Subcutaneous adipose tissue (tissue), 4 donors: ENCODE results near the gene DOK3. TPM values are rescaled to one million over a fixed set of nuclear protein-coding genes. Genes with fewer than 3 reads are reported as not detected.

Experiments used
- total RNA-seq, 4 donors: library from RNA; depleted of rRNA; stranded (reverse); fragments of >200 nt; gene quantifications; one replicate each; pipeline ENCODE4 v1.1.0, GENCODE V29; 2016
- TF ChIP-seq, protein P1 (sequence below): fragments of 450-650 bp; IDR thresholded peaks from one replicate; pipeline ENCODE4 v1.5.1; 2016; ENCODE audit warnings: low read depth, mild to moderate bottlenecking, control low read depth, antibody characterized with exemption, moderate library complexity

The DOK3 gene
- total RNA-seq, 4 donors from 2014 or later, result 8.5 to 20.6 (median 11.0) TPM

DNA sequence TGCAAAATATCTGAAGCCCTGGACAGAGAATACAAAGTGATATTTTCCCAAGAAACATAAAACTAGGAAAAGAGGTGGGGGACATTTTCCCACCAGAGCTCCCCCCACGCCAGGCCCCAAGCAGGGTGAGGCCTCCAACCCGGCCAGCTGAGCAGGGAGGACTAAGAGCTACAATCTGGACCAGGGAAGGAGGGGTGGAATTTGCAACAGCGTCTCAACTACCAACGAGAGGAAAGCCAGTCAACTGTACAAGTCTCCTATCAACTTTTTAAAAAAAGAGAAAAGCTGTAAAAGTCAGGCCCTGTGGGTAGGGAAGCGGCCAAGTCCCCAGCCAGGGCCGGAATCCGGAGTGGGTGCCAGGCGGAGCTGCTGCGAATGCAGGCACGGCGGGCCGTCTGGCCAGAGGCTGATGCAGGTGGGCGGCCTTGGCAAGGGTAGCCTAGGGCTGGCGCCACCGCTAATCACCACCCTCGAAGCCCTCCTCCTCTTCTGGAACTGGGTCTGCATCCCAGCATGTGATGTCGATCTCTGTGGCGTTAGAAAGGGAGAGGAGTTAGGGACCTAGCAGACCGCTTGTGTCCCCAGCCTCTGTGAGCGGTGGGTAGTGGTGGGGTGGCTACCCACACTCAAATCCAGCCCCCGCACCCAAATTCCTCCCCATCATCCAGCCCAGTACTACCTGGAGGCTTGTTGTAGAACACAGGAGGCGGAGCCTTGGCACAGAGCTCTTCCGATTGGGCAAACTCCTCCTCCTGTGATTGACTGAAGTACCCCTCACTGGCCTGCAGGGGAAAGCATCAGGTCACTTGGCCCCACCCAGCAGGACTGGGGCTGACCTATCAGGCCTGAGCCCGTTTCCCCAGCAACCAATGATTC lies 52.4 kb downstream of the DOK3 start:
- TF ChIP-seq, protein P1, sequence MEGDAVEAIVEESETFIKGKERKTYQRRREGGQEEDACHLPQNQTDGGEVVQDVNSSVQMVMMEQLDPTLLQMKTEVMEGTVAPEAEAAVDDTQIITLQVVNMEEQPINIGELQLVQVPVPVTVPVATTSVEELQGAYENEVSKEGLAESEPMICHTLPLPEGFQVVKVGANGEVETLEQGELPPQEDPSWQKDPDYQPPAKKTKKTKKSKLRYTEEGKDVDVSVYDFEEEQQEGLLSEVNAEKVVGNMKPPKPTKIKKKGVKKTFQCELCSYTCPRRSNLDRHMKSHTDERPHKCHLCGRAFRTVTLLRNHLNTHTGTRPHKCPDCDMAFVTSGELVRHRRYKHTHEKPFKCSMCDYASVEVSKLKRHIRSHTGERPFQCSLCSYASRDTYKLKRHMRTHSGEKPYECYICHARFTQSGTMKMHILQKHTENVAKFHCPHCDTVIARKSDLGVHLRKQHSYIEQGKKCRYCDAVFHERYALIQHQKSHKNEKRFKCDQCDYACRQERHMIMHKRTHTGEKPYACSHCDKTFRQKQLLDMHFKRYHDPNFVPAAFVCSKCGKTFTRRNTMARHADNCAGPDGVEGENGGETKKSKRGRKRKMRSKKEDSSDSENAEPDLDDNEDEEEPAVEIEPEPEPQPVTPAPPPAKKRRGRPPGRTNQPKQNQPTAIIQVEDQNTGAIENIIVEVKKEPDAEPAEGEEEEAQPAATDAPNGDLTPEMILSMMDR, result no peak

DNA sequence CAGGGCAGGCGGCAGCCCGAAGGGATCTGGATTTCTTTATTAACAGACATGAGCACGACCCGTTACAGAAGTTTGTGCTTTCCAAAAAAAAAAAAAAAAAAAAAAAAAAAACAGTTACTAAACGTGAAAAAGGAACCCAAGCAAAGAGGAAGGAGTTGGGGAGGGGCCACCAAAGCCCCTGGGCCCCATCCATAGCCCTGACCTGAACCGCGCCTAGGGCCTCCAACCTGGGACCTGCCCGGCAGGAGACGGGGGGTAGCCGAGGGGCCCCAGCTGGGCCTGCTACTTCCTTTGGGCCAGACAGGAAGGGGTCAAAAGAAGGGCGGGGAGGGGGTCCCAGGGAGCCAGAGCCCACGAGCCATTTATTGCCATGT lies 53.0 kb downstream of the DOK3 start:
- TF ChIP-seq, protein P1, result no peak

GRCh38 chr5:177455661-177456590 lies 53.7 kb downstream of the DOK3 start:
- TF ChIP-seq, protein P1, result no peak

DNA sequence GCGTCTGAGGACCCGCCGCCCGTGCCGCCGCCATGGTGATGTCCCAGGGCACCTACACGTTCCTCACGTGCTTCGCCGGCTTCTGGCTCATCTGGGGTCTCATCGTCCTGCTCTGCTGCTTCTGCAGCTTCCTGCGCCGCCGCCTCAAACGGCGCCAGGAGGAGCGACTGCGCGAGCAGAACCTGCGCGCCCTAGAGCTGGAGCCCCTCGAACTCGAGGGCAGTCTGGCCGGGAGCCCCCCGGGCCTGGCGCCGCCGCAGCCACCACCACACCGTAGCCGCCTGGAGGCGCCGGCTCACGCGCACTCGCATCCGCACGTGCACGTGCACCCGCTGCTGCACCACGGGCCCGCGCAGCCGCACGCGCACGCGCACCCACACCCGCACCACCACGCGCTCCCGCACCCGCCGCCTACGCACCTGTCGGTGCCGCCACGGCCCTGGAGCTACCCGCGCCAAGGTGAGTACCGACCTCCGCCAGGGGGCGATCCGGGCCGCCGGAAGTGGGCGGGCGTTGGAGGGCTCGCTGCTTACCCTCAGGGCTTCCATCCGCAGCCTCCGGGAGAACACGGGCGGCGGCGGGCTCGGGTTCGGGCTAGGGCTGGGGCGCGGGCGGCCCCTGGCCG lies 54.5 kb downstream of the DOK3 start:
- TF ChIP-seq, protein P1, result no peak

DNA sequence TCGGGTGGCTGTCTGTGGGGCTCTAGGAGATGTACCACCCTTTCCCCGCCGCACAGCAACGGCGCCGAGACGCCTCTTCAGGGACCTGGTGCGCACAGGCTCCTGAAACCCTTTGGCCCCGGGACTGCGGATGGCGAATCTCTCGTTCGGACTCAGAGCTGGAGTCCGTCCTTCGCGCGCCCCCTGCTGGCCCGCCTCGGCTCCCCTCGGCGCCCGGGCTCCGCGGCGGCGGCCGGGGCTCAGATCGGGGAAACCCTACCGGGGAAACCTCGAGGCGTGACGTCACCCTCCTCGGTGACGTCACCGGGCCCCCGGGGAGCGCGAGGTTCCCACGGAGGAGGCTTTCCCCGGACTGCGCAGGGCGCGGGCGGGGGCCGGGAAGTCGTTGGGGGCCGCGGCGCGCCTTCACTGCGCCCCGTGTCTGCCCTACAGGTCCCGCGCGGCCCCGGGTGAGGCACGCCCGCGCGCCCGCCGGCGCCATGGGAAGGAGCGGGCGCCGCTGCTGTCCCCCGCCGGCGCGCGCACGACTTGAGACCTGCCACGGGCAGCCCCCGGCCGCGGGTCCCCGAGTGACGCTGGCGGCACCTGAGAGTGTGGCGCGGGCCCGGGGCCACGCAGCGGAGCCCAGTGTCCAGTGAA lies 55.1 kb downstream of the DOK3 start:
- TF ChIP-seq, protein P1, result no peak

DNA sequence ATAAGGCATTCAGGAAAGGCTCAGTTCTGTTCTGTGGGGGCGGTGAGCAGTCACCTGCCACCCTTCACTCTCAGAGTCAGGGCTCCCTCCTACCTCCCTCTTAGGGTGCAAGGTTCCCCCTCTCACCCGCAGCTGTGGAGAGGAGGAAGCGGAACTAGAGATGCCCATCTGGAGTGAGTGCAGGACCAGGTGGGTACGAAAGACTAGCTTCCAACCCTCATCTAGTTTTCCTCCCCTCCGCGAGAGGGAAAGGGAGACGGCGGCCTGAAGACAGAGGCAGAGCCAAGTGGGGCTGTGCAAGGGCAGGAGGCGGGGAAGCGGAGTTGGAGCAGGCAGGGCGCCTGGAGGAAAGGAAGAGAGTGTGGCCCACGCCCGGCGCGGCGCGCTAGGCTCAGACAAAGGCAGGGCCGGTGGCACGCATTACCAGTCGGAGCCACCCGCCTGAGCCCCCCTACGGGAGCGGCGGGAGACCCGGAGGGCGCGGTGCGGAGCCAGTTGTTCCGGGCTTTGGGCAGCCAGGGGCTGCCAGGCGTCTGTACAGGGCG lies 55.7 kb downstream of the DOK3 start:
- TF ChIP-seq, protein P1, result no peak
